Loucy (cell line): ENCODE results near the gene TMEM183A.

Experiments
- H2AFZ ChIP-seq: fragments of 200-600 bp; sonication (generic); 2 replicates; pipeline ENCODE4 v1.6.0; 2016; ENCODE audit warnings: antibody characterized with exemption, mild to moderate bottlenecking, low read length, moderate library complexity
- H3F3A ChIP-seq: fragments of 200-600 bp; 2 replicates; pipeline ENCODE4 v1.6.0; 2016; ENCODE audit warnings: antibody characterized with exemption, low read depth, mild to moderate bottlenecking
- H3K27me3 ChIP-seq: fragments of 200-600 bp; sonication (generic); 2 replicates; pipeline ENCODE4 v1.6.1; 2014; ENCODE audit warnings: low read length, mild to moderate bottlenecking; ENCODE audit not compliant: insufficient read depth, poor library complexity, severe bottlenecking
- H3K36me3 ChIP-seq: fragments of 200-600 bp; sonication (generic); 2 replicates; pipeline ENCODE4 v1.6.1; 2016; ENCODE audit warnings: low read length; ENCODE audit not compliant: insufficient read depth
- H3K4me1 ChIP-seq: fragments of 200-600 bp; sonication (generic); 2 replicates; pipeline ENCODE4 v1.5.1; 2014; ENCODE audit warnings: low read length, mild to moderate bottlenecking; ENCODE audit not compliant: insufficient read depth, poor library complexity, severe bottlenecking
- H3K4me2 ChIP-seq: fragments of 200-600 bp; sonication (generic); 2 replicates; pipeline ENCODE4 v1.6.0; 2014; ENCODE audit warnings: antibody characterized with exemption, low read length, low read depth, mild to moderate bottlenecking; ENCODE audit not compliant: poor library complexity, severe bottlenecking
- H3K4me3 ChIP-seq: fragments of 200-600 bp; sonication (generic); 2 replicates; pipeline ENCODE4 v1.5.1; 2014; ENCODE audit warnings: low read length, mild to moderate bottlenecking, mixed read lengths; ENCODE audit not compliant: poor library complexity, severe bottlenecking
- H3K79me2 ChIP-seq: fragments of 200-600 bp; sonication (generic); 2 replicates; pipeline ENCODE4 v1.6.1; 2014; ENCODE audit warnings: low read length; ENCODE audit not compliant: insufficient read depth
- H3K9ac ChIP-seq: fragments of 200-600 bp; sonication (generic); 2 replicates; pipeline ENCODE4 v1.6.0; 2014; ENCODE audit warnings: mild to moderate bottlenecking, low read depth, low read length, moderate library complexity; ENCODE audit not compliant: poor library complexity, severe bottlenecking
- H3K9me2 ChIP-seq: fragments of 200-600 bp; sonication (generic); replicated peaks from 2 replicates; pipeline ENCODE4 v1.6.1; 2016; ENCODE audit warnings: low read depth, low read length, mixed read lengths
- H3K9me3 ChIP-seq: fragments of 200-600 bp; sonication (generic); 2 replicates; pipeline ENCODE4 v1.6.1; 2014; ENCODE audit warnings: mild to moderate bottlenecking, antibody characterized with exemption, low read length, low read depth; ENCODE audit not compliant: insufficient read depth
- H4K20me1 ChIP-seq: fragments of 200-600 bp; sonication (generic); 2 replicates; pipeline ENCODE4 v1.6.0; 2014; ENCODE audit warnings: antibody characterized with exemption, low read length, mild to moderate bottlenecking; ENCODE audit not compliant: insufficient read depth, poor library complexity, severe bottlenecking
- EZH2phosphoT487 ChIP-seq: fragments of 200-600 bp; IDR thresholded peaks from 2 replicates; pipeline ENCODE4 v1.6.1; 2018; ENCODE audit warnings: antibody characterized with exemption, mild to moderate bottlenecking, moderate library complexity, borderline replicate concordance
- TF ChIP-seq, protein P1 (sequence below): fragments of 200-600 bp; sonication (generic); conservative IDR thresholded peaks from 2 replicates; pipeline ENCODE4 v1.5.1; 2014; ENCODE audit warnings: mild to moderate bottlenecking, antibody characterized with exemption, low read length

Gene TMEM183A

GRCh38 chr1:203026666-203027663, 19.8 kb downstream of the TMEM183A start:
- H3K9me3 ChIP-seq, result no peaks in the 10 kb centered on the region
- H3K9ac ChIP-seq, result peak overlapping the region; percentile 39
- H3K36me3 ChIP-seq, result peaks cover 25% of the 10 kb centered on the region; the same call in 1 of the 2 replicates
- H3K79me2 ChIP-seq, result no peaks in the 10 kb centered on the region
- no peaks in the 10 kb centered on the region for H3K9me2 ChIP-seq
- no peaks in the 10 kb centered on the region for H3F3A ChIP-seq
- H3K4me2 ChIP-seq, result peak overlapping the region; percentile 59
- no peaks in the 10 kb centered on the region for H3K27me3 ChIP-seq
- H3K4me1 ChIP-seq, result no peaks in the 10 kb centered on the region
- H2AFZ ChIP-seq, result no peak overlapping the region; the same call in 1 of the 2 replicates
- H4K20me1 ChIP-seq, result peaks cover 3% of the 10 kb centered on the region
- H3K4me3 ChIP-seq, result peak overlapping the region; percentile 64
- TF ChIP-seq, protein P1, sequence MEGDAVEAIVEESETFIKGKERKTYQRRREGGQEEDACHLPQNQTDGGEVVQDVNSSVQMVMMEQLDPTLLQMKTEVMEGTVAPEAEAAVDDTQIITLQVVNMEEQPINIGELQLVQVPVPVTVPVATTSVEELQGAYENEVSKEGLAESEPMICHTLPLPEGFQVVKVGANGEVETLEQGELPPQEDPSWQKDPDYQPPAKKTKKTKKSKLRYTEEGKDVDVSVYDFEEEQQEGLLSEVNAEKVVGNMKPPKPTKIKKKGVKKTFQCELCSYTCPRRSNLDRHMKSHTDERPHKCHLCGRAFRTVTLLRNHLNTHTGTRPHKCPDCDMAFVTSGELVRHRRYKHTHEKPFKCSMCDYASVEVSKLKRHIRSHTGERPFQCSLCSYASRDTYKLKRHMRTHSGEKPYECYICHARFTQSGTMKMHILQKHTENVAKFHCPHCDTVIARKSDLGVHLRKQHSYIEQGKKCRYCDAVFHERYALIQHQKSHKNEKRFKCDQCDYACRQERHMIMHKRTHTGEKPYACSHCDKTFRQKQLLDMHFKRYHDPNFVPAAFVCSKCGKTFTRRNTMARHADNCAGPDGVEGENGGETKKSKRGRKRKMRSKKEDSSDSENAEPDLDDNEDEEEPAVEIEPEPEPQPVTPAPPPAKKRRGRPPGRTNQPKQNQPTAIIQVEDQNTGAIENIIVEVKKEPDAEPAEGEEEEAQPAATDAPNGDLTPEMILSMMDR, result no peak
- no peak for TF ChIP-seq EZH2phosphoT487

GRCh38 chr1:203028067-203028783, 21.1 kb downstream of the TMEM183A start:
- Histone ChIP-seq H3K9me3 (no peaks in the 10 kb centered on the region), H2AFZ (no peak overlapping the region), H3K9me2 (no peaks in the 10 kb centered on the region), H3K27me3 (no peaks in the 10 kb centered on the region), H4K20me1 (peaks cover 3% of the 10 kb centered on the region), H3K79me2 (no peaks in the 10 kb centered on the region), H3K4me3 (peak overlapping the region; percentile 64), H3K36me3 (peaks cover 18% of the 10 kb centered on the region; the same call in 1 of the 2 replicates), H3K9ac (no peak overlapping the region), H3F3A (no peaks in the 10 kb centered on the region), H3K4me1 (no peaks in the 10 kb centered on the region), H3K4me2 (peak overlapping the region; percentile 10)
- no peak for TF ChIP-seq EZH2phosphoT487
- TF ChIP-seq, protein P1, result no peak

DNA sequence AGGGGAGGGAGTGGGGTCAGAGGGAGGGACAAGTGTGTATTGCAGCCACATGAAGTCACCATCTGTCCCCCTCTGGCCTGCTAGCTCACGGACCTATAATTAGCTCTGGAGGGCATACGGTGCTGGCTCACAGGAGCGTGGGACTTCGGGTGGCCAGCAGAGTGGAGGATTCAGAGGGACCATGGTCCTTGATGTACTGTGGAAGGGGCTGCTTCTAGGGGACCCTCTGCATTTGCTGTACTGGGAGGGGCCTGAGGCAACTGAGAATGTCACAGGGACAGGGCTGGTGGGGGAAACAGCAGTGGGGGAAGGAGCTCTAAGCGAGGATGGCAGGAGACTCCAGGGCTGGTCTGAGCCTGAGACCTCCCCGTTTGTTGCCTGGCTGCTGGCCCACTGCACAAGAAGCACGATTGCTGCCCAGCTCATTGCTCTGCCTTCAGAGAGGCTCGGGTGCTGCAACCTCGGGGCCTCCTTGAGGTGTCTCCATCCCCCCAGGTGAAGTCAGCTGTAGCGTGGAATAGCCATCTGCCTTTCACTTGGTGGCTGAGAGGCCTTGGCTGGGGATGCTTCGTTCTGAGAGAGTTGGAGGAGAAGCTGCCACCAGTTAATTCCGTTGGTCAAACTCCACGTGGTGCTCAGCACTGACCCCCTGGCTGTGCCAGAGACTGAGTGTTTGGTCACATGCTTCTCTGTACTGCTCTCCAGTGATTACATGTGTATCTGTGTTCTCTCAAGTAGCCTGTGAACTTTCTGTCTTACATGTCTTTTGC, 21.8 kb downstream of the TMEM183A start:
- H4K20me1 ChIP-seq, result no peaks in the 10 kb centered on the region
- H3K9ac ChIP-seq, result no peak overlapping the region

More for the DNA sequence above, 21.8 kb downstream of the TMEM183A start:
- TF ChIP-seq, protein P1, result no peak
- no peak for TF ChIP-seq EZH2phosphoT487
- Histone ChIP-seq H3K4me2 (no peak overlapping the region), H3K4me3 (no peak overlapping the region), H3K79me2 (no peaks in the 10 kb centered on the region), H3K27me3 (no peaks in the 10 kb centered on the region), H3K4me1 (no peaks in the 10 kb centered on the region), H3K9me3 (no peaks in the 10 kb centered on the region), H3F3A (no peaks in the 10 kb centered on the region), H2AFZ (no peak overlapping the region), H3K36me3 (peaks cover 11% of the 10 kb centered on the region; the same call in 1 of the 2 replicates), H3K9me2 (no peaks in the 10 kb centered on the region)
